DMS 273 (cell line): ENCODE measurements around the gene TMX1.
A peak's percentile ranks its signal among the peaks of the same experiment; 100 is the strongest.
"Not testable (repeated sequence)": the region's sequence is repeated elsewhere in the genome, so short reads cannot be mapped to it uniquely, and the experiment has no call there.

Experiments
- DNase-seq: peaks from one replicate; lab custom pipeline; 2025; ENCODE audit not compliant: unreplicated experiment; lab: John Stamatoyannopoulos, UW

TMX1 gene

GRCh38 chr14:51239813-51240803, at the start of gene TMX1:
Gene TMX1, plus strand, starts transcription at chr14:51240247. Its CDS starts 46 bp downstream, at chr14:51240293.
- DNase-seq: peak; percentile 100

GRCh38 chr14:51201890-51202289, 38.2 kb upstream of the TMX1 start:
- DNase-seq: no peak

- peak; percentile 24 for DNase-seq
Measured at GRCh38 chr14:51202914-51203665, 37.0 kb upstream of the TMX1 start.

GRCh38 chr14:51203881-51204280, 36.2 kb upstream of the TMX1 start:
- DNase-seq: peak; percentile 36

- peak; percentile 61 for DNase-seq
Measured at GRCh38 chr14:51205486-51205885, 34.6 kb upstream of the TMX1 start.

- DNase-seq: no peak
Measured at GRCh38 chr14:51206462-51206861, 33.6 kb upstream of the TMX1 start.

- peak; percentile 36 for DNase-seq
Measured at GRCh38 chr14:51207621-51208020, 32.4 kb upstream of the TMX1 start.

- peak; percentile 94 for DNase-seq
Measured at GRCh38 chr14:51208982-51209381, 31.1 kb upstream of the TMX1 start.

- peak; percentile 88 for DNase-seq
Measured at GRCh38 chr14:51209457-51209856, 30.6 kb upstream of the TMX1 start.

- peak; percentile 86 for DNase-seq
Measured at GRCh38 chr14:51210594-51210993, 29.5 kb upstream of the TMX1 start.

- peak; percentile 90 for DNase-seq
Measured at GRCh38 chr14:51211149-51211548, 28.9 kb upstream of the TMX1 start.

- DNase-seq: no peak
Measured at GRCh38 chr14:51216602-51217001, 23.4 kb upstream of the TMX1 start.

GRCh38 chr14:51219473-51220448, 20.3 kb upstream of the TMX1 start:
- DNase-seq: peak; percentile 58

GRCh38 chr14:51223463-51223862, 16.6 kb upstream of the TMX1 start:
- DNase-seq: not testable (repeated sequence)

- DNase-seq: no peak
Measured at GRCh38 chr14:51224551-51224950, 15.5 kb upstream of the TMX1 start.

- DNase-seq: peak; percentile 17
Measured at GRCh38 chr14:51225751-51226150, 14.3 kb upstream of the TMX1 start.

GRCh38 chr14:51228391-51228790, 11.7 kb upstream of the TMX1 start:
- DNase-seq: no peak

- DNase-seq: peak; percentile 41
Measured at GRCh38 chr14:51228890-51229289, 11.2 kb upstream of the TMX1 start.

GRCh38 chr14:51236314-51236713, 3.7 kb upstream of the TMX1 start:
- DNase-seq: no peak

- peak; percentile 31 for DNase-seq
Measured at GRCh38 chr14:51240804-51241380, 845 bp downstream of the TMX1 start.
